Mesendoderm (in vitro differentiated cells): Measurements from ENCODE around the gene LARP1.
A peak's percentile ranks its signal among the peaks of the same experiment; 100 is the strongest.

Source experiments
- DNase-seq: peaks from one replicate; pipeline ENCODE4 v3.0.0; 2013
- H2AK5ac ChIP-seq: 2 replicates; pipeline ENCODE4 v1.6.1; 2013; ENCODE audit warnings: low read length, inconsistent platforms
- H2BK120ac ChIP-seq: 2 replicates; pipeline ENCODE4 v1.6.1; 2013; ENCODE audit warnings: low read depth, mild to moderate bottlenecking, low read length, moderate library complexity, mixed read lengths
- H2BK15ac ChIP-seq: replicated peaks from 2 replicates; pipeline ENCODE4 v1.6.1; 2013; ENCODE audit warnings: low read depth, mild to moderate bottlenecking, moderate library complexity
- H2BK5ac ChIP-seq: 2 replicates; pipeline ENCODE4 v1.6.1; 2013; ENCODE audit warnings: low read length, inconsistent platforms
- H3K18ac ChIP-seq: 2 replicates; pipeline ENCODE4 v1.6.1; 2013; ENCODE audit warnings: mild to moderate bottlenecking, low read length, mixed read lengths
- H3K23ac ChIP-seq: one replicate; pipeline ENCODE4 v1.6.1; 2013; ENCODE audit warnings: low read length
- H3K27ac ChIP-seq: 2 replicates; pipeline ENCODE4 v1.5.1; 2013; ENCODE audit warnings: low read depth, mild to moderate bottlenecking, inconsistent platforms, low read length, moderate library complexity
- H3K27me3 ChIP-seq: 2 replicates; pipeline ENCODE4 v1.6.1; 2013; ENCODE audit warnings: low read length, control low read depth, mild to moderate bottlenecking, inconsistent platforms; ENCODE audit not compliant: insufficient read depth, poor library complexity
- H3K36me3 ChIP-seq: 2 replicates; pipeline ENCODE4 v1.6.1; 2013; ENCODE audit warnings: low read length, inconsistent platforms; ENCODE audit not compliant: control insufficient read depth, insufficient read depth
- H3K4ac ChIP-seq: one replicate; pipeline ENCODE4 v1.6.1; 2013; ENCODE audit warnings: low read depth, mild to moderate bottlenecking, low read length, moderate library complexity
- H3K4me1 ChIP-seq: 2 replicates; pipeline ENCODE4 v1.6.1; 2013; ENCODE audit warnings: low read depth, low read length, inconsistent platforms; ENCODE audit not compliant: control insufficient read depth
- H3K4me2 ChIP-seq: 2 replicates; pipeline ENCODE4 v1.6.1; 2013; ENCODE audit warnings: low read length
- H3K4me3 ChIP-seq: 2 replicates; pipeline ENCODE4 v1.5.1; 2013; ENCODE audit warnings: mild to moderate bottlenecking, low read length
- H3K56ac ChIP-seq: one replicate; pipeline ENCODE4 v1.6.1; 2013; ENCODE audit warnings: low read length
- H3K79me1 ChIP-seq: 2 replicates; pipeline ENCODE4 v1.6.1; 2013; ENCODE audit warnings: low read length, inconsistent platforms
- H3K79me2 ChIP-seq: 2 replicates; pipeline ENCODE4 v1.6.1; 2013; ENCODE audit warnings: mild to moderate bottlenecking, low read length; ENCODE audit not compliant: control insufficient read depth, insufficient read depth
- H3K9ac ChIP-seq: 2 replicates; pipeline ENCODE4 v1.6.1; 2013; ENCODE audit warnings: low read length, inconsistent platforms
- H4K5ac ChIP-seq: one replicate; pipeline ENCODE4 v1.6.1; 2013; ENCODE audit warnings: low read length
- H4K8ac ChIP-seq: one replicate; pipeline ENCODE4 v1.6.1; 2013; ENCODE audit warnings: low read depth, mild to moderate bottlenecking, control low read depth, low read length, moderate library complexity
- WGBS: extraction: QIAGEN DNeasy Blood & Tissue Kit; methylation state at CpG from one replicate; pipeline ENCODE4 v1.1.7; 2013; ENCODE audit warnings: low lambda C conversion rate, missing lambda C conversion rate; ENCODE audit not compliant: insufficient coverage; ENCODE audit errors: extremely low coverage; 5-methylcytosine and 5-hydroxymethylcytosine counted together

LARP1 gene

GRCh38 chr5:154801083-154801482 is 45.9 kb downstream of the LARP1 start:
- H4K5ac ChIP-seq = no peak overlapping the region
- peaks cover 31% of the 10 kb centered on the region for H3K79me1 ChIP-seq
- no peak overlapping the region for H3K27ac ChIP-seq
- H3K79me2 ChIP-seq = no peaks in the 10 kb centered on the region
- no peak overlapping the region for H3K18ac ChIP-seq
- H3K23ac ChIP-seq = no peak overlapping the region
- H3K4ac ChIP-seq = no peak overlapping the region
- peaks cover 48% of the 10 kb centered on the region for H3K36me3 ChIP-seq
- WGBS = no CpG with 5 or more reads among the region's 3 CpGs
- no peak overlapping the region for H3K56ac ChIP-seq
- no peak overlapping the region for H3K9ac ChIP-seq
- no peak overlapping the region for H2BK5ac ChIP-seq
- no peaks in the 10 kb centered on the region for H3K4me1 ChIP-seq
- no peak overlapping the region for H3K4me3 ChIP-seq
- H3K4me2 ChIP-seq = no peak overlapping the region
- DNase-seq = no peak
- H2BK15ac ChIP-seq = no peak overlapping the region
- no peak overlapping the region for H2AK5ac ChIP-seq
- H2BK120ac ChIP-seq = no peak overlapping the region
- no peak overlapping the region for H4K8ac ChIP-seq
- H3K27me3 ChIP-seq = no peaks in the 10 kb centered on the region

- no peak overlapping the region for H3K23ac ChIP-seq
- no peak overlapping the region for H2BK5ac ChIP-seq
- WGBS = no CpG with 5 or more reads among the region's 9 CpGs
- H4K5ac ChIP-seq = no peak overlapping the region
- H3K56ac ChIP-seq = no peak overlapping the region
- H2AK5ac ChIP-seq = no peak overlapping the region
- H3K79me2 ChIP-seq = no peaks in the 10 kb centered on the region
- no peak overlapping the region for H4K8ac ChIP-seq
- no peaks in the 10 kb centered on the region for H3K27me3 ChIP-seq
- H2BK120ac ChIP-seq = no peak overlapping the region
- no peak overlapping the region for H3K4me3 ChIP-seq
- no peak overlapping the region for H3K27ac ChIP-seq
- H3K4ac ChIP-seq = no peak overlapping the region
- H3K79me1 ChIP-seq = peaks cover 29% of the 10 kb centered on the region
- H3K36me3 ChIP-seq = peaks cover 49% of the 10 kb centered on the region
- no peaks in the 10 kb centered on the region for H3K4me1 ChIP-seq
- no peak overlapping the region for H3K18ac ChIP-seq
- H3K4me2 ChIP-seq = no peak overlapping the region
- H3K9ac ChIP-seq = no peak overlapping the region
- DNase-seq = no peak
- no peak overlapping the region for H2BK15ac ChIP-seq
Observed at GRCh38 chr5:154802050-154802449, 46.9 kb downstream of the LARP1 start.

- DNase-seq = no peak
- Histone ChIP-seq H3K79me1 (peaks cover 14% of the 10 kb centered on the region), H2AK5ac (no peak overlapping the region), H4K8ac (no peak overlapping the region), H2BK120ac (no peak overlapping the region), H3K4me2 (no peak overlapping the region), H3K56ac (no peak overlapping the region), H3K27ac (no peak overlapping the region), H3K79me2 (no peaks in the 10 kb centered on the region), H2BK5ac (no peak overlapping the region), H2BK15ac (no peak overlapping the region), H3K27me3 (no peaks in the 10 kb centered on the region), H4K5ac (no peak overlapping the region), H3K23ac (no peak overlapping the region), H3K9ac (no peak overlapping the region), H3K4me3 (no peak overlapping the region), H3K36me3 (peaks cover 31% of the 10 kb centered on the region), H3K4ac (no peak overlapping the region), H3K4me1 (no peaks in the 10 kb centered on the region), H3K18ac (no peak overlapping the region)
- no CpG with 5 or more reads among the region's 4 CpGs for WGBS
Observed at GRCh38 chr5:154806176-154806575, 51.0 kb downstream of the LARP1 start.

GRCh38 chr5:154811239-154811638 is 56.1 kb downstream of the LARP1 start:
- no peak overlapping the region for H3K4ac ChIP-seq
- no peak overlapping the region for H2BK5ac ChIP-seq
- no peak overlapping the region for H2AK5ac ChIP-seq
- no peaks in the 10 kb centered on the region for H3K4me1 ChIP-seq
- peaks cover 8% of the 10 kb centered on the region for H3K79me1 ChIP-seq
- no CpG with 5 or more reads among the region's 7 CpGs for WGBS
- H2BK120ac ChIP-seq = no peak overlapping the region
- no peak overlapping the region for H4K5ac ChIP-seq
- H4K8ac ChIP-seq = no peak overlapping the region
- H3K56ac ChIP-seq = no peak overlapping the region
- no peaks in the 10 kb centered on the region for H3K79me2 ChIP-seq
- H3K27me3 ChIP-seq = no peaks in the 10 kb centered on the region
- no peak for DNase-seq
- no peak overlapping the region for H2BK15ac ChIP-seq
- peaks cover 28% of the 10 kb centered on the region for H3K36me3 ChIP-seq
- H3K4me3 ChIP-seq = no peak overlapping the region
- H3K4me2 ChIP-seq = no peak overlapping the region
- no peak overlapping the region for H3K18ac ChIP-seq
- no peak overlapping the region for H3K9ac ChIP-seq
- H3K27ac ChIP-seq = no peak overlapping the region
- no peak overlapping the region for H3K23ac ChIP-seq

- Histone ChIP-seq H2BK5ac (no peak overlapping the region), H3K36me3 (peaks cover 30% of the 10 kb centered on the region), H3K79me2 (no peaks in the 10 kb centered on the region), H2BK120ac (no peak overlapping the region), H4K5ac (no peak overlapping the region), H3K9ac (no peak overlapping the region), H3K4me3 (no peak overlapping the region), H3K18ac (no peak overlapping the region), H4K8ac (no peak overlapping the region), H3K4ac (no peak overlapping the region), H3K4me2 (no peak overlapping the region), H2AK5ac (no peak overlapping the region), H3K27ac (no peak overlapping the region), H3K79me1 (peaks cover 10% of the 10 kb centered on the region), H3K27me3 (no peaks in the 10 kb centered on the region), H3K23ac (no peak overlapping the region), H3K56ac (no peak overlapping the region), H2BK15ac (no peak overlapping the region), H3K4me1 (no peaks in the 10 kb centered on the region)
- WGBS = no CpG with 5 or more reads among the region's 3 CpGs
- DNase-seq = peak; percentile 76
Observed at GRCh38 chr5:154811653-154812465, 56.7 kb downstream of the LARP1 start.

- no peak overlapping the region for H3K4me3 ChIP-seq
- no peak overlapping the region for H2BK15ac ChIP-seq
- no peak overlapping the region for H3K56ac ChIP-seq
- no peak overlapping the region for H3K27ac ChIP-seq
- peaks cover 34% of the 10 kb centered on the region for H3K36me3 ChIP-seq
- no peak overlapping the region for H3K9ac ChIP-seq
- H3K4me2 ChIP-seq = no peak overlapping the region
- WGBS = no CpG with 5 or more reads among the region's 4 CpGs
- DNase-seq = no peak
- H2BK120ac ChIP-seq = no peak overlapping the region
- H4K5ac ChIP-seq = no peak overlapping the region
- no peak overlapping the region for H3K4ac ChIP-seq
- H2AK5ac ChIP-seq = no peak overlapping the region
- no peaks in the 10 kb centered on the region for H3K4me1 ChIP-seq
- H2BK5ac ChIP-seq = no peak overlapping the region
- no peak overlapping the region for H4K8ac ChIP-seq
- no peak overlapping the region for H3K18ac ChIP-seq
- no peak overlapping the region for H3K23ac ChIP-seq
- no peaks in the 10 kb centered on the region for H3K79me2 ChIP-seq
- H3K79me1 ChIP-seq = peaks cover 10% of the 10 kb centered on the region
- no peaks in the 10 kb centered on the region for H3K27me3 ChIP-seq
Observed at GRCh38 chr5:154813158-154813557, 58.0 kb downstream of the LARP1 start.
